Loucy (cell line): ENCODE results near the gene UTY.

Experiments
- CTCF ChIP-seq: fragments of 200-600 bp; sonication (generic); conservative IDR thresholded peaks from 2 replicates; pipeline ENCODE4 v1.5.1; 2014; ENCODE audit warnings: mild to moderate bottlenecking, antibody characterized with exemption, low read length
- EZH2phosphoT487 ChIP-seq: fragments of 200-600 bp; IDR thresholded peaks from 2 replicates; pipeline ENCODE4 v1.6.1; 2018; ENCODE audit warnings: antibody characterized with exemption, mild to moderate bottlenecking, moderate library complexity, borderline replicate concordance

- TF ChIP-seq CTCF, result no peak
- no peak for TF ChIP-seq EZH2phosphoT487
Measured at GRCh38 chrY:13432293-13433025, 47.4 kb downstream of the UTY start.
